ENCODE data around the gene TSC22D3.

- TF ChIP-seq CTCF (IDR thresholded peaks at IDR 0.05): no peak
- TF ChIP-seq YY1 (IDR thresholded peaks at IDR 0.05; ENCODE audit: low read depth): no peak
- TF ChIP-seq TAF1 (IDR thresholded peaks at IDR 0.05; ENCODE audit: borderline replicate concordance, low read depth, low read length): no peak
- TF ChIP-seq ZBTB33 (IDR thresholded peaks at IDR 0.05; ENCODE audit: borderline replicate concordance, low read depth): no peak
- no peak for TF ChIP-seq POLR2AphosphoS5 (IDR thresholded peaks at IDR 0.05; ENCODE audit: low read depth, low read length)
- TF ChIP-seq SIN3A (IDR thresholded peaks at IDR 0.05; ENCODE audit: borderline replicate concordance, low read depth, low read length): no peak
- TF ChIP-seq SMC3 (IDR thresholded peaks at IDR 0.05; ENCODE audit: low read depth, low read length): no peak
- TF ChIP-seq CHD2 (IDR thresholded peaks at IDR 0.05; ENCODE audit: low read length, partially characterized antibody): no peak
- no peak for TF ChIP-seq MAX (IDR thresholded peaks at IDR 0.05; ENCODE audit: low read depth)
- TF ChIP-seq NFIC (IDR thresholded peaks at IDR 0.05; ENCODE audit: borderline replicate concordance): no peak
- no peak for TF ChIP-seq MXI1 (IDR thresholded peaks at IDR 0.05; ENCODE audit: low read depth, low read length)
- no peak for TF ChIP-seq EZH2phosphoT487 (IDR thresholded peaks at IDR 0.05; ENCODE audit: borderline replicate concordance, low read depth)
- TF ChIP-seq FOSL2 (IDR thresholded peaks at IDR 0.05; ENCODE audit: borderline replicate concordance, low read depth): no peak
- TF ChIP-seq GATA2 (CRISPR knock-in tag; IDR thresholded peaks at IDR 0.05): no peak
These were observed 67.7 kb downstream of the TSC22D3 start for GRCh38 chrX:107707866-107708265.

All from SK-N-SH (cell line).